GM06990 (cell line): ENCODE measurements around the gene SMC4.
A peak's percentile ranks its signal among the peaks of the same experiment; 100 is the strongest.

ENCODE experiments used
- DNase-seq: peaks from one replicate; pipeline ENCODE4 v3.0.0-alpha.2; 2011; ENCODE audit not compliant: insufficient read length; ENCODE audit errors: extremely low read depth
- H3K27me3 ChIP-seq: replicated peaks from 2 replicates; pipeline ENCODE4 v1.6.0; 2011; ENCODE audit warnings: low read length; ENCODE audit not compliant: control insufficient read depth, insufficient read depth
- H3K36me3 ChIP-seq: 2 replicates; pipeline ENCODE4 v1.5.1; 2011; ENCODE audit warnings: low read length; ENCODE audit not compliant: control insufficient read depth, insufficient read depth
- H3K4me3 ChIP-seq: replicated peaks from 2 replicates; pipeline ENCODE4 v1.5.1; 2011; ENCODE audit warnings: low read depth, mild to moderate bottlenecking, control low read depth, low read length
- TF ChIP-seq, protein P1 (sequence below): IDR thresholded peaks from 2 replicates; pipeline ENCODE4 v1.5.1; 2011; ENCODE audit warnings: low read length, control low read depth, mild to moderate bottlenecking, inconsistent platforms; ENCODE audit not compliant: insufficient read depth, poor library complexity, severe bottlenecking

Gene SMC4

GRCh38 chr3:160400030-160400701 is 716 bp downstream of the SMC4 start:
- TF ChIP-seq, protein P1, sequence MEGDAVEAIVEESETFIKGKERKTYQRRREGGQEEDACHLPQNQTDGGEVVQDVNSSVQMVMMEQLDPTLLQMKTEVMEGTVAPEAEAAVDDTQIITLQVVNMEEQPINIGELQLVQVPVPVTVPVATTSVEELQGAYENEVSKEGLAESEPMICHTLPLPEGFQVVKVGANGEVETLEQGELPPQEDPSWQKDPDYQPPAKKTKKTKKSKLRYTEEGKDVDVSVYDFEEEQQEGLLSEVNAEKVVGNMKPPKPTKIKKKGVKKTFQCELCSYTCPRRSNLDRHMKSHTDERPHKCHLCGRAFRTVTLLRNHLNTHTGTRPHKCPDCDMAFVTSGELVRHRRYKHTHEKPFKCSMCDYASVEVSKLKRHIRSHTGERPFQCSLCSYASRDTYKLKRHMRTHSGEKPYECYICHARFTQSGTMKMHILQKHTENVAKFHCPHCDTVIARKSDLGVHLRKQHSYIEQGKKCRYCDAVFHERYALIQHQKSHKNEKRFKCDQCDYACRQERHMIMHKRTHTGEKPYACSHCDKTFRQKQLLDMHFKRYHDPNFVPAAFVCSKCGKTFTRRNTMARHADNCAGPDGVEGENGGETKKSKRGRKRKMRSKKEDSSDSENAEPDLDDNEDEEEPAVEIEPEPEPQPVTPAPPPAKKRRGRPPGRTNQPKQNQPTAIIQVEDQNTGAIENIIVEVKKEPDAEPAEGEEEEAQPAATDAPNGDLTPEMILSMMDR: no peak
- Histone ChIP-seq H3K4me3 (peak overlapping the region; percentile 95), H3K27me3 (no peaks in the 10 kb centered on the region), H3K36me3 (no peaks in the 10 kb centered on the region)
- no peak for DNase-seq

DNA sequence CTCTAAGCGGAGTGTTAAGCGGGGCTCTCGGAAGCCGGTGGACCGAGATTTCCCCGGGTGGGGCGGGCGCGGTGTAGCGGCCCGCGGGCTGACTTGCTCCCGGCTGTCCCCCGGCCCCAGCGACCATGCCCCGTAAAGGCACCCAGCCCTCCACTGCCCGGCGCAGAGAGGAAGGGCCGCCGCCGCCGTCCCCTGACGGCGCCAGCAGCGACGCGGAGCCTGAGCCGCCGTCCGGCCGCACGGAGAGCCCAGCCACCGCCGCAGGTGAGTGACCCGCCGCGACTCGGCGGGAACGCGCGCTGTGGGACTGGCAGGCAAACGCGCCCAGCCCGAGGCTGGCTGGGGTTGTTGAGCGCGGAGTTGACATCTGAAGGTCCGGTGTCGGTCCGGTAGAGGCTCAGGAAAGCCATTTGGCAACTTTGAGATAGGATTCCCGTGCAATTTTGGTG is 1.3 kb downstream of the SMC4 start:
- DNase-seq: peak; percentile 62
- Histone ChIP-seq H3K4me3 (peak overlapping the region; percentile 95), H3K36me3 (no peaks in the 10 kb centered on the region), H3K27me3 (no peaks in the 10 kb centered on the region)
- TF ChIP-seq, protein P1: no peak

GRCh38 chr3:160401291-160402095 is 2.0 kb downstream of the SMC4 start:
- TF ChIP-seq, protein P1: no peak

GRCh38 chr3:160402221-160403027 is 3.0 kb downstream of the SMC4 start:
- Histone ChIP-seq H3K4me3 (peak overlapping the region; percentile 95), H3K36me3 (no peaks in the 10 kb centered on the region), H3K27me3 (no peaks in the 10 kb centered on the region)
- no peak for DNase-seq
- TF ChIP-seq, protein P1: no peak

More at GRCh38 chr3:160401291-160402095, 2.0 kb downstream of the SMC4 start:
- no peak for DNase-seq
- Histone ChIP-seq H3K4me3 (peak overlapping the region; percentile 95), H3K27me3 (no peaks in the 10 kb centered on the region), H3K36me3 (no peaks in the 10 kb centered on the region)

DNA sequence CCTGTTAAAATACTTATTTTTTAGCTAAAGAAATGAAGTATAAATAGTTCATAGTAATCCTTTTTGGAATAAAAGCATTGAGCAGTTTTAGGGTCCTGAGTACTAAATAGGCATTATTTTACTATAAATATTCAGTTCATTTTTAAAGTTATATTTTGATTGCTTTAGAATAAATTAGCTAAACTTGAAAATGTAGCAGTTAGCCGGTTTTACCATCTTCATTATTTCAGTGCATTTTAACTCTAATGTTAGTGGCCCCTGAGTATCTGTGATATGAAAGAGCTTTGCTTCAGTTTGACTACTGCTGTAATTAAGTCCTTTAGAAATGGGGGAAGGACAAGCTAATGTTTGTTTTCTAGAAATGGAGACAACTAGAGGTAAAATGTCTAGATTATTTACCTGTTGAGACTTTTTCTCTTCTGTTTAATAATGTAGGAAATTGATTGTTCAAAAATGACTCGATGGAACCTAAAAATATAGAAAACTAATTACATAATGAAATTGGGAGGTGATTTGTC is 3.6 kb downstream of the SMC4 start:
- no peaks in the 10 kb centered on the region for H3K36me3 ChIP-seq
- TF ChIP-seq, protein P1: no peak
- no peaks in the 10 kb centered on the region for H3K27me3 ChIP-seq
- peak overlapping the region; percentile 95 for H3K4me3 ChIP-seq
- no peak for DNase-seq
